ENCODE measurements around the gene PHAX. TPM values are rescaled to one million over a fixed set of nuclear protein-coding genes. Genes with fewer than 3 reads are reported as not detected.
"Not testable (repeated sequence)": the region's sequence is repeated elsewhere in the genome, so short reads cannot be mapped to it uniquely, and the experiment has no call there.

Gene PHAX, protein sequence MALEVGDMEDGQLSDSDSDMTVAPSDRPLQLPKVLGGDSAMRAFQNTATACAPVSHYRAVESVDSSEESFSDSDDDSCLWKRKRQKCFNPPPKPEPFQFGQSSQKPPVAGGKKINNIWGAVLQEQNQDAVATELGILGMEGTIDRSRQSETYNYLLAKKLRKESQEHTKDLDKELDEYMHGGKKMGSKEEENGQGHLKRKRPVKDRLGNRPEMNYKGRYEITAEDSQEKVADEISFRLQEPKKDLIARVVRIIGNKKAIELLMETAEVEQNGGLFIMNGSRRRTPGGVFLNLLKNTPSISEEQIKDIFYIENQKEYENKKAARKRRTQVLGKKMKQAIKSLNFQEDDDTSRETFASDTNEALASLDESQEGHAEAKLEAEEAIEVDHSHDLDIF
- 45.7 TPM for polyA plus RNA-seq (2013, experiment 1 of 4)
- 57.4 TPM for polyA plus RNA-seq (2013, experiment 2 of 4)
- 42.6 TPM for polyA plus RNA-seq (2013, experiment 3 of 4)
- 46.6 TPM for polyA plus RNA-seq (2013, experiment 4 of 4)

DNA sequence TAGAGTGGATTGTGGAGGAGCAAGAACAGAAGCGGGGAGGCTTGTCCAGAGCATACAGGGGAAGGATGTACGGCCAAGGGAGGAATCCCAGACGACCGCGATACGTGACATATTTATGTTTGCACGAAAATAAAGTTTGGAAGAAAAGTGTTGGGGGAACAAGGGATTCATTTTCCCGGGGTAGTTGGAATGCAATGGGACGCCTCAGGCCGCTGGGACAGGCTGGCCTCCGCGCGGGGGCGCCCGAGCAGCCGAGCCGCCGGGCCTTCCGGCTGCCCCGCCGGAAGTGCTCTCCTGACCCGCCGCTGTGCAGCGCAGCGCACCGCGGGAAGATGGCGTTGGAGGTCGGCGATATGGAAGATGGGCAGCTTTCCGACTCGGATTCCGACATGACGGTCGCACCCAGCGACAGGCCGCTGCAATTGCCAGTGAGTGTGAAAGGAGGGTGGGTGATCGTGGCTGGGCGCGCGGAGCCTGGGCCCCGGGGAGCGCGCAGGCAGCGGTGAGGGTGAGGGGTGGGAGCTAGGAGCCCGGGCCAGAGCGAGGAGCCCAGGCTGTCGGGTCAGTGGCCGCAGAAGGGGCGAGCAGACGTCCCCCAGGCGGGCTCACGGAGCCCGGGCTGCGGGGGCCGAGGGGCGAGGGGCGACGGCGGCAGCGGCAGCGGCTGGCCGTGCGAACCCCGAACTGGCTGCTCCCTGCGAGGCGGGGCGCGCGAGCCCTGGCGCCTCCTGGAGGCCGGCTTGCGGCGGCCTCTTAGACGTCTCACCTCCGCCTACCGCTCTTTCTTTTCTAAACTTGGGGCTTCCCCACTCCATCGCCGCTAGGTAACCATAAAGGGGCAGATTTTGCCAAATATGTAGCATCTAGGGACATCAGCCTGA, at the start of gene PHAX:
Gene PHAX (plus strand): TSS at position 317 of the 881 bp plus-strand sequence. CDS start 16 bp downstream, at position 333.
- peaks cover 14% of the 10 kb centered on the region for H3K36me3 ChIP-seq (ENCODE audit: control insufficient read depth, insufficient read depth, low read length)
- 2% methylated on average over 79 of the region's 79 CpGs for WGBS, 2 experiments
- H3K27me3 ChIP-seq (ENCODE audit: control insufficient read depth, insufficient read depth, low read length, poor library complexity, severe bottlenecking), result no peaks in the 10 kb centered on the region

DNA sequence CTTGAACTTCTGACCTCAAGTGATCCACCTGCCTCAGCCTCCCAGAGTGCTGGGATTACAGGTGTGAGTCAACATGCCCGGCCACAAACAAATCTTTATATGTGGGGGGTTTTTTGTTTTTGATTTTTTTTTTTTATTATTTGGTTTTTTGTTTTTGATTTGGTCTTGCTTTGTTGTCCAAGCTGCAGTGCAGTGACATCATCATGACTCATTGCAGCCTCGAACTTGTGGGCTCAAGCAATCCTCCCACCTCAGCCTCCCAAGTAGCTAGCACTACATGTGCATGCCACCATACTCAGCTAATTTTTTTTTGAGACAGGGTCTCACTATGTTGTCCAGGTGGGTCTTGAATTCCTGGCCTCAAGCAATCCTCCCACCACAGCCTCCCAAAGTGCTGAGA, 48.1 kb upstream of the PHAX start:
- 92 to 93% methylated on average over 2 of the region's 2 CpGs for WGBS, 2 experiments
- Histone ChIP-seq H3K9me3 (ENCODE audit: control insufficient read depth, low read length) (no peaks in the 10 kb centered on the region), H3K27ac (ENCODE audit: insufficient read depth, low read depth, low read length, poor library complexity, severe bottlenecking) (no peak overlapping the region), H3K4me3 (ENCODE audit: insufficient read depth, low read depth, low read length) (no peak overlapping the region), H3K4me1 (ENCODE audit: control insufficient read depth, insufficient read depth, low read length) (no peaks in the 10 kb centered on the region), H3K27me3 (ENCODE audit: control insufficient read depth, insufficient read depth, low read length, poor library complexity, severe bottlenecking) (no peaks in the 10 kb centered on the region), H3K36me3 (ENCODE audit: control insufficient read depth, insufficient read depth, low read length) (peaks cover 53% of the 10 kb centered on the region)

More for the DNA sequence above, at the start of gene PHAX:
- no peaks in the 10 kb centered on the region for H3K9me3 ChIP-seq (ENCODE audit: control insufficient read depth, low read length)
- peak within 1 kb of the TSS; percentile 81 for H3K4me3 ChIP-seq (ENCODE audit: insufficient read depth, low read depth, low read length)
- H3K4me1 ChIP-seq (ENCODE audit: control insufficient read depth, insufficient read depth, low read length), result peaks cover 5% of the 10 kb centered on the region
- peak within 1 kb of the TSS; percentile 38 for H3K27ac ChIP-seq (ENCODE audit: insufficient read depth, low read depth, low read length, poor library complexity, severe bottlenecking)

DNA sequence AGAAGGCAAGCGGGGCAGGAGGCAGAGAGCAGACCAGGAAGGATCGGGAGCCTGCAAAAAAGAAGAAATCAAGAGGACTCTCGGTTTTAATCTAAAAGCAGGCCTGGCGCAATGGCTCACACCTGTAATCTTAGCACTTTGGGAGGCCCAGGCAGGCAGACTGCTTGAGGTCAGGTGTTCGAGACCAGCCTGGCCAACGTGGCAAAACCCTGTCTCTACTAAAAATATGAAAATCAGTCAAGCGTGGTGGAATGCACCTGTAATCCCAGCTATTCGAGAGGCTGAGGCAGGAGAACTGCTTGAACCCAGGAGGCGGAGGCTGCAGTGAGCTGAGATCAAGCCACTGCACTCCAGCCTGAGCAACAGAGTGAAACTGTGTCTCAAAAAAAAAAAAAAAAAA, 45.6 kb upstream of the PHAX start:
- not testable (repeated sequence) for H3K4me1 ChIP-seq (ENCODE audit: control insufficient read depth, insufficient read depth, low read length); H3K9me3 ChIP-seq (ENCODE audit: control insufficient read depth, low read length); H3K4me3 ChIP-seq (ENCODE audit: insufficient read depth, low read depth, low read length); H3K27me3 ChIP-seq (ENCODE audit: control insufficient read depth, insufficient read depth, low read length, poor library complexity, severe bottlenecking); H3K27ac ChIP-seq (ENCODE audit: insufficient read depth, low read depth, low read length, poor library complexity, severe bottlenecking)
- peaks cover 44% of the 10 kb centered on the region for H3K36me3 ChIP-seq (ENCODE audit: control insufficient read depth, insufficient read depth, low read length)
- WGBS, 2 experiments, result 91% methylated on average over 9 of the region's 9 CpGs

DNA sequence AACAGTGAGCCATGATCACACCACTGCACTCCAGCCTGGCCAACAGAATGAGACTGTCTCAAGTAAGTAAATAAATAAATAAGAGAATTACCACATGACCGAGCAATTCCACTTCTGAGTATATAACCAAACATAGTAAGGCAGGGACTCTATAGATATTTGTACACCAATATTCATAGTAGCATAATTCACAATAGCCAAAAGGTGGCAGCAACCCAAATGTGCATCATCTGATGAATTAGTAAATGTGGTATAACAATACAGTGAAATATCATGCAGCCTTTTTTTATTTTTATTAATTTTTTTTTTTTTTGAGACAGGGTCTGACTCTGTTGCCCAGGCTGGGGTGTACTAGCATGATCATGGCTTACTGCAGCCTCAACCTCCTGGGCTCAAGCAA, 38.8 kb upstream of the PHAX start:
- Histone ChIP-seq H3K4me1 (ENCODE audit: control insufficient read depth, insufficient read depth, low read length) (no peaks in the 10 kb centered on the region), H3K4me3 (ENCODE audit: insufficient read depth, low read depth, low read length) (no peak overlapping the region), H3K27me3 (ENCODE audit: control insufficient read depth, insufficient read depth, low read length, poor library complexity, severe bottlenecking) (no peaks in the 10 kb centered on the region), H3K36me3 (ENCODE audit: control insufficient read depth, insufficient read depth, low read length) (peaks cover 18% of the 10 kb centered on the region), H3K27ac (ENCODE audit: insufficient read depth, low read depth, low read length, poor library complexity, severe bottlenecking) (no peak overlapping the region), H3K9me3 (ENCODE audit: control insufficient read depth, low read length) (no peaks in the 10 kb centered on the region)
- WGBS, 2 experiments, result 100% methylated on average over 1 of the region's 1 CpG; no CpG with 5 or more reads in 1 of the 2 experiments

DNA sequence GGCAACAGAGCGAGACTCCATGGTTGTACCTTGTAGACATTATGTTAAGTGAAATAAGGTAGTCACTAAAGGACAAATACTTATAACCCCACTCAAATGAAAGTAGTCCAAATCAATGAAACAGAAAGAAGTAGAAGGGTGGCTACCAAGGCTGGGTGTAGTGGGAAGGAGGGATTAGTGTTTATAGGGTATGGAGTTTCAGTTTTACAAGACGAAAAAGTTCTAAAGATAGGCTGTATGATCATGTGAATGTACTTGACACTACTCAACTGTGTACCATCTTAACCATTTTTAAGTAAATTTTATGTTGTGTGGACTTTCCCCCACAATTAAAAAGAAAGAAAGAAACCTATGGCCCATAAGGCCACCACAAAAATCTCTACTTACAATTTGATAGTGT, 37.9 kb upstream of the PHAX start:
- Histone ChIP-seq H3K4me3 (ENCODE audit: insufficient read depth, low read depth, low read length) (no peak overlapping the region), H3K27me3 (ENCODE audit: control insufficient read depth, insufficient read depth, low read length, poor library complexity, severe bottlenecking) (no peaks in the 10 kb centered on the region), H3K9me3 (ENCODE audit: control insufficient read depth, low read length) (no peaks in the 10 kb centered on the region), H3K4me1 (ENCODE audit: control insufficient read depth, insufficient read depth, low read length) (no peaks in the 10 kb centered on the region), H3K27ac (ENCODE audit: insufficient read depth, low read depth, low read length, poor library complexity, severe bottlenecking) (no peak overlapping the region), H3K36me3 (ENCODE audit: control insufficient read depth, insufficient read depth, low read length) (peaks cover 19% of the 10 kb centered on the region)
- 100% methylated on average over 1 to 2 of the region's 2 CpGs for WGBS, 2 experiments

DNA sequence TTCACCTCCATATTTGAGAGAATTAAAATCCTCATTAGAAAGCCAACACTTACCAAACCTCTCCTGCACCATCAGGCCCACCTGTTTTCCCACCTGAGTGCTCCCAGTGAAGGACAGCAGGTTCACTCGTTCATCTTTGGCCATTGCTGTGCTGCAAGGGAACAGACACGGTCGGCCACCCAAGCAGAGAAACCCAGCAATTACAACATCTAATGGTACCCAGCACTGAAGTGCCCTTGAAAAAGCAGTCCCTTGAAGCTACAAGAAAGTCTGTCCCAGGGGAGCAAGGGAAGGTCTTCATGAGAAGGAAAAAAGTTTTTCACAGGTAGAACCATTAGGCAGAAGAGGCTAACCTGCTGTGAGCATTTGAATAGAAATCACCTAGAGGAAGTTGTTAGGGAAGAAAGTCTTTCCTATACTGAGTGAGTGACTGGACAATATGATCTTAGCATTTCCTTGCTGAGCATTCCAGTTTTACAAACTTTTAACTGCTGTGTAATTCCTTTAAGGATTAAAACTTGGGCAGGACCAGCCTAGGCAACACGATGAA, 32.5 kb upstream of the PHAX start:
- Histone ChIP-seq H3K36me3 (ENCODE audit: control insufficient read depth, insufficient read depth, low read length) (peaks cover 37% of the 10 kb centered on the region), H3K4me3 (ENCODE audit: insufficient read depth, low read depth, low read length) (no peak overlapping the region), H3K27me3 (ENCODE audit: control insufficient read depth, insufficient read depth, low read length, poor library complexity, severe bottlenecking) (no peaks in the 10 kb centered on the region), H3K27ac (ENCODE audit: insufficient read depth, low read depth, low read length, poor library complexity, severe bottlenecking) (no peak overlapping the region), H3K4me1 (ENCODE audit: control insufficient read depth, insufficient read depth, low read length) (no peaks in the 10 kb centered on the region), H3K9me3 (ENCODE audit: control insufficient read depth, low read length) (no peaks in the 10 kb centered on the region)
- 93 to 95% methylated on average over 3 to 4 of the region's 4 CpGs for WGBS, 2 experiments

DNA sequence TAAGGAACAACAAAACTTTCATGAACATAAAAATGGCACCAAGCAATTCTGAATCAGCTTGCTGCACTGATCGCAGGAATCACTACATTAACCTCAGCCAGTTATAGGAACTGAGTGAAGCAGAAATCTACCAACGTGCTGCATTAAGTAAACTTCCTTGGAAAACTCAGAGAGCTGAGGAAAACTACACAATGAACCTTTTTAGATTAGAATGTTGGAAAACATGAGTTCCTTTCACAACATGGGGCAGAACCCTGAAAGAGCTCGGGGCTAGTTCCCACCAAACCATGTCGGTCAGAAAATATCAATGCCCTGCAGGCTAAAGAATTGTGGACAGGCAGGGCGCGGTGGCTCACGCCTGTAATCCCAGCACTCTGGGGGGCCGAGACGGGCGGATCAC, 25.1 kb upstream of the PHAX start:
- H3K9me3 ChIP-seq (ENCODE audit: control insufficient read depth, low read length), result no peaks in the 10 kb centered on the region
- peaks cover 53% of the 10 kb centered on the region for H3K36me3 ChIP-seq (ENCODE audit: control insufficient read depth, insufficient read depth, low read length)
- H3K27me3 ChIP-seq (ENCODE audit: control insufficient read depth, insufficient read depth, low read length, poor library complexity, severe bottlenecking), result no peaks in the 10 kb centered on the region
- no peak overlapping the region for H3K4me3 ChIP-seq (ENCODE audit: insufficient read depth, low read depth, low read length)
- 93 to 96% methylated on average over 10 of the region's 10 CpGs for WGBS, 2 experiments
- no peak overlapping the region for H3K27ac ChIP-seq (ENCODE audit: insufficient read depth, low read depth, low read length, poor library complexity, severe bottlenecking)
- no peaks in the 10 kb centered on the region for H3K4me1 ChIP-seq (ENCODE audit: control insufficient read depth, insufficient read depth, low read length)

DNA sequence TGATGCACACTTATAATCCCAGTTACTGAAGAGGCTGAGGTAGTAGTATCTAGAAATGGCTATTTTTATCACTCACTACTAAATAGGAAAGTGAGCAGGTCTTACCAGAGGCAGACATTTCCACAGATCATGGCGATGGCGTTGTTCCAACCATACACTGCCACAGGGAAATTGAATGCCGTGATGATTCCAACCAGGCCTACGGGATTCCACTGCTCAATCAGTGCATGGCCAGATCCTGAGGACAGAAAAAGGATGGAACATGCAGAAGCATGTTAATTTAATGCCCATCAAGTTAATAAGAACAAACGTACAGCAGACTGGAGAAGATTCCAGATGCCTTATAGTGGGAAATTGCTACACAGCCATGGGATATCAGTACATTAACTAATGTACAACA, 23.8 kb upstream of the PHAX start:
- Histone ChIP-seq H3K36me3 (ENCODE audit: control insufficient read depth, insufficient read depth, low read length) (peaks cover 66% of the 10 kb centered on the region), H3K27me3 (ENCODE audit: control insufficient read depth, insufficient read depth, low read length, poor library complexity, severe bottlenecking) (no peaks in the 10 kb centered on the region), H3K9me3 (ENCODE audit: control insufficient read depth, low read length) (no peaks in the 10 kb centered on the region), H3K4me1 (ENCODE audit: control insufficient read depth, insufficient read depth, low read length) (no peaks in the 10 kb centered on the region), H3K4me3 (ENCODE audit: insufficient read depth, low read depth, low read length) (no peak overlapping the region), H3K27ac (ENCODE audit: insufficient read depth, low read depth, low read length, poor library complexity, severe bottlenecking) (no peak overlapping the region)
- WGBS, 2 experiments, result 98 to 99% methylated on average over 5 of the region's 5 CpGs

DNA sequence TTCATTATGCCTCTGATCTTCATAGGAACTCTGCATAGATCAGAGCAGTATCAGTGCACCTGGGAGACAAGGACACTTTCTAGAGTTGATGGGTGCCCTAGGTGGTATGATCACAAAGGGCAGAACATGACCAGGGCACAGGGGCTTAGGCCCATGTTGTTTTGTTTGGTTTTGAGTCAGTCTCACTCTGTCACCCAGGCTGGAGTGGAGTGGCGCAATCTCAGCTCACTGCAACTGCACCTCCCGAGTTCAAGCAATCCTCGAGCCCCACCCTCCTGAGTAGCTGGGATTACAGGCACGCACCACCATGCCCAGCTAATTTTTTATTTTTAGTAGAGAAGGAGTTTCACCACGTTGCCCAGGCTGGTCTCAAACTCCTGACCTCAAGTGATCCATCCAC, 23.3 kb upstream of the PHAX start:
- no peak overlapping the region for H3K4me3 ChIP-seq (ENCODE audit: insufficient read depth, low read depth, low read length)
- H3K9me3 ChIP-seq (ENCODE audit: control insufficient read depth, low read length), result no peaks in the 10 kb centered on the region
- H3K27me3 ChIP-seq (ENCODE audit: control insufficient read depth, insufficient read depth, low read length, poor library complexity, severe bottlenecking), result no peaks in the 10 kb centered on the region
- H3K27ac ChIP-seq (ENCODE audit: insufficient read depth, low read depth, low read length, poor library complexity, severe bottlenecking), result no peak overlapping the region
- 92 to 96% methylated on average over 5 of the region's 5 CpGs for WGBS, 2 experiments
- peaks cover 63% of the 10 kb centered on the region for H3K36me3 ChIP-seq (ENCODE audit: control insufficient read depth, insufficient read depth, low read length)
- H3K4me1 ChIP-seq (ENCODE audit: control insufficient read depth, insufficient read depth, low read length), result no peaks in the 10 kb centered on the region

DNA sequence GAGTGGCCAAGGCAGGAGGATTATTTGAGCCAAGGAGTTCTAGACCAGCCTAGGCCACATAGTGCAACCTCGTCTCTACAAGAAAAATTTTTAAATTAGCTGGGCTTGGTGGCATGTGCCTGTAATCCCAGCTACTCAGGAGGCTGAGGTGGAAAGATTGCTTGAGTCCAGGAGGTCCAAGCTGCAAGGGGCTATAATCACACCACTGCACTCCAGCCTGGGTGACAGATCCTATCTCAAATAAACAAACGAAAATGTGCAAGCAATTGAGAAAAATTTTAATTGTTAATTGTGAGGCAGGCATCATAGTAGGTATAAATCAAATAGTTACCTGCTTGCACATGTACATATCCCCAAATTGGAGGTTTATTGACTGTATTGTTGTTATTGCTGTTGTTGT, 21.0 kb upstream of the PHAX start:
- Histone ChIP-seq H3K9me3 (ENCODE audit: control insufficient read depth, low read length) (no peaks in the 10 kb centered on the region), H3K27ac (ENCODE audit: insufficient read depth, low read depth, low read length, poor library complexity, severe bottlenecking) (no peak overlapping the region), H3K4me3 (ENCODE audit: insufficient read depth, low read depth, low read length) (no peak overlapping the region), H3K36me3 (ENCODE audit: control insufficient read depth, insufficient read depth, low read length) (peaks cover 65% of the 10 kb centered on the region), H3K4me1 (ENCODE audit: control insufficient read depth, insufficient read depth, low read length) (no peaks in the 10 kb centered on the region), H3K27me3 (ENCODE audit: control insufficient read depth, insufficient read depth, low read length, poor library complexity, severe bottlenecking) (no peaks in the 10 kb centered on the region)
- WGBS, 2 experiments, result 90 to 92% methylated on average over 2 of the region's 2 CpGs
